Midbrain (tissue), 1 donor: Measurements from ENCODE around the gene TNFAIP6.
A peak's percentile ranks its signal among the peaks of the same experiment; 100 is the strongest.

ENCODE experiments used
- DNase-seq: peaks from one replicate; lab custom pipeline; 2025; lab: John Stamatoyannopoulos, UW

TNFAIP6 gene

GRCh38 chr2:151359768-151360461 lies 2.5 kb downstream of the TNFAIP6 start:
- DNase-seq, result no peak

- no peak for DNase-seq
These were observed 4.4 kb downstream of the TNFAIP6 start for GRCh38 chr2:151361674-151362370.

- peak; percentile 78 for DNase-seq
These were observed 6.3 kb downstream of the TNFAIP6 start for GRCh38 chr2:151363709-151364108.

GRCh38 chr2:151367571-151367970 lies 10.2 kb downstream of the TNFAIP6 start:
- no peak for DNase-seq

- DNase-seq, result no peak
These were observed 17.0 kb downstream of the TNFAIP6 start for GRCh38 chr2:151374436-151374835.

GRCh38 chr2:151379169-151379568 lies 21.8 kb downstream of the TNFAIP6 start:
- DNase-seq, result no peak

- DNase-seq, result no peak
These were observed 23.3 kb downstream of the TNFAIP6 start for GRCh38 chr2:151380580-151381235.

- DNase-seq, result no peak
These were observed 23.9 kb downstream of the TNFAIP6 start for GRCh38 chr2:151381266-151381665.

GRCh38 chr2:151388011-151388410 lies 30.6 kb downstream of the TNFAIP6 start:
- no peak for DNase-seq

GRCh38 chr2:151391436-151391835 lies 34.0 kb downstream of the TNFAIP6 start:
- no peak for DNase-seq

- DNase-seq, result no peak
These were observed 37.1 kb downstream of the TNFAIP6 start for GRCh38 chr2:151394509-151394908.

- no peak for DNase-seq
These were observed 38.4 kb downstream of the TNFAIP6 start for GRCh38 chr2:151395509-151396374.

GRCh38 chr2:151399981-151400380 lies 42.6 kb downstream of the TNFAIP6 start:
- DNase-seq, result no peak

- no peak for DNase-seq
These were observed 43.8 kb downstream of the TNFAIP6 start for GRCh38 chr2:151401149-151401548.

- DNase-seq, result no peak
These were observed 46.5 kb downstream of the TNFAIP6 start for GRCh38 chr2:151403914-151404313.

GRCh38 chr2:151405376-151405775 lies 48.0 kb downstream of the TNFAIP6 start:
- DNase-seq, result no peak

- DNase-seq, result no peak
These were observed 49.9 kb downstream of the TNFAIP6 start for GRCh38 chr2:151407281-151407680.

- DNase-seq, result no peak
These were observed 51.6 kb downstream of the TNFAIP6 start for GRCh38 chr2:151408788-151409600.

- DNase-seq, result peak; percentile 90
These were observed 52.5 kb downstream of the TNFAIP6 start, which contains the start of gene RIF1 for GRCh38 chr2:151409601-151410484. Gene RIF1, plus strand, starts transcription at chr2:151409902. Its CDS starts 522 bp downstream, at chr2:151410424.

- no peak for DNase-seq
These were observed 53.1 kb downstream of the TNFAIP6 start for GRCh38 chr2:151410485-151410834.
